Measurements from ENCODE around the gene IFITM2. TPM values are rescaled to one million over a fixed set of nuclear protein-coding genes. Genes with fewer than 3 reads are reported as not detected.
"Not testable (repeated sequence)": the region's sequence is repeated elsewhere in the genome, so short reads cannot be mapped to it uniquely, and the experiment has no call there.

The IFITM2 gene
- total RNA-seq (2014; rRNA removed; shearing (Covaris generic)), result 6.0 and 16.3 TPM in 2 replicates

GRCh38 chr11:307766-308708, at the start of gene IFITM2:
Gene IFITM2, plus strand, starts transcription at chr11:307816. Its CDS starts 377 bp downstream, at chr11:308193.
- DNase-seq (ENCODE audit: low read depth in 1 of 2, low spot score in 2 of 2), result peak; percentile 39 to 51
- not testable (repeated sequence) for H3K27me3 ChIP-seq (replicated peaks); H3K9me3 ChIP-seq (replicated peaks); H3K27ac ChIP-seq; H3K36me3 ChIP-seq
- Histone ChIP-seq H3K4me3 (peak within 1 kb of the TSS; percentile 40), H3K4me1 (replicated peaks) (peaks cover 13% of the 10 kb centered on the region)

- Histone ChIP-seq H3K4me3 (no peak overlapping the region), H3K4me1 (replicated peaks) (no peaks in the 10 kb centered on the region), H3K36me3 (no peaks in the 10 kb centered on the region), H3K27ac (no peak overlapping the region), H3K9me3 (replicated peaks) (no peaks in the 10 kb centered on the region), H3K27me3 (replicated peaks) (no peaks in the 10 kb centered on the region)
- no peak for DNase-seq (ENCODE audit: low read depth in 1 of 2, low spot score in 2 of 2)
These were observed 48.2 kb upstream of the IFITM2 start for GRCh38 chr11:259413-259812.

GRCh38 chr11:261624-262023, 46.0 kb upstream of the IFITM2 start:
- no peak for DNase-seq (ENCODE audit: low read depth in 1 of 2, low spot score in 2 of 2)
- Histone ChIP-seq H3K36me3 (no peaks in the 10 kb centered on the region), H3K27ac (no peak overlapping the region), H3K4me1 (replicated peaks) (no peaks in the 10 kb centered on the region), H3K27me3 (replicated peaks) (no peaks in the 10 kb centered on the region), H3K4me3 (no peak overlapping the region), H3K9me3 (replicated peaks) (no peaks in the 10 kb centered on the region)

DNA sequence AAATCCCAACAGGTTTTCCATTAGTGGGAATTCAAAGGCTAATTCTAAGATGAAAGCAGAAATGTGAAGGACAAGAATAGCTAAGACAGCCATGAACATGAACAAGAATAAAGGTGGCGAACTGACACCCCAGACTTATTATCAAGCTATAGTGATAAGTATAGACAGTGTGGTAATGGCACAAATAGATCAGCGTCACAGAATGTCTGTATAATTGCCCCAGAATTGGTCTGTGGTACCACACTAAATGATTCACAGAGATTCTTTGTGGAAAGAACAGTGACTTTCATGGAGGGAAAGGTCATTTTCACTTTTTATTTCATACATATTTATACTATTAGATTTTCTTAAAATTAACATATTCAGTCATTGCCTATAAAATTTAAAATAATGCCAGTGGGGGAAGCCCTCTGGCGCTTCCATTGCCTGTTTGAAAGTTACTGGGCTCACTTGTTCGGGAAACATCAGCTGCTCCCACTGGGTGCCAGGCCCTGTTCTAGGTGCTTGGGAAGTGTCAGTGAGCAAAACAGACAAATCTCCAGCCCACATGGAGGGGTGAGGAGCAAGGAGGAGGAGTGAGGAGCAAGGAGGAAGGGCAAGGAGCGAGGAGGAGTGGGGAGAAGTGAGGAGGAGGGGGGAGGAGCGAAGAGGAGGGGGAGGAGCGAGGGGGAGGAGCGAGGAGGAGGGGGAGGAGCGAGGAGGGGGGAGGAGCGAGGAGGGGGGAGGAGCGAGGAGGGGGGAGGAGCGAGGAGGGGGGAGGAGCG, 40.8 kb upstream of the IFITM2 start:
- no peaks in the 10 kb centered on the region for H3K27me3 ChIP-seq (replicated peaks)
- no peak overlapping the region for H3K4me3 ChIP-seq
- DNase-seq (ENCODE audit: low read depth in 1 of 2, low spot score in 2 of 2), result no peak

DNA sequence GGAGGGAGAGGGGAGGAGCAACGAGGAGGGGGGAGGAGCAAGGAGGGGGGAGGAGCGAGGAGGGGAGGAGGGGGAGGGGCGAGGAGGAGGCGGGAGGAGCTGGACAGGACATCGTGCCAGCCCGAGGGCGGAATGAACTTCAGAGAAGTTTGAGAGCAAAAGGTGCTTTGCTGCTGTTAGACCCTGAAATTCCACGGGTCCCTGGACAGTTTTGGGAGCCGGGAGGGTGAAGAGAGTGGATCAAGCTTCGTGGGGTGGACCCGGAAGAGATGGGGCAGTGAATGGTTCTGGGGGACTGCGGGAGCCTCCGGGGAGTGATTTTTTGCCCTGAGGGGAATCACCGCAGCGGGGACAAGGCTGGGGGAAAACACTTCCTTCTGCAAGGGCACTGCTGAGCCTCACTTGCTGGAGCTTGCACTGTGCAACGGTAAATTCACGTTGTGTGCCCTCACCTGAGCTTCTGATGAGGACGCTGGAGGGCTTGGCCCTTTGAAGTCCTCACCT, 40.1 kb upstream of the IFITM2 start:
- Histone ChIP-seq H3K9me3 (replicated peaks) (no peaks in the 10 kb centered on the region), H3K27ac (no peak overlapping the region), H3K27me3 (replicated peaks) (no peaks in the 10 kb centered on the region), H3K36me3 (no peaks in the 10 kb centered on the region), H3K4me3 (no peak overlapping the region), H3K4me1 (replicated peaks) (peaks cover 18% of the 10 kb centered on the region)
- DNase-seq (ENCODE audit: low read depth in 1 of 2, low spot score in 2 of 2), result no peak

More for the DNA sequence above, 40.8 kb upstream of the IFITM2 start:
- Histone ChIP-seq H3K9me3 (replicated peaks) (no peaks in the 10 kb centered on the region), H3K36me3 (no peaks in the 10 kb centered on the region), H3K27ac (no peak overlapping the region), H3K4me1 (replicated peaks) (peaks cover 18% of the 10 kb centered on the region)

DNA sequence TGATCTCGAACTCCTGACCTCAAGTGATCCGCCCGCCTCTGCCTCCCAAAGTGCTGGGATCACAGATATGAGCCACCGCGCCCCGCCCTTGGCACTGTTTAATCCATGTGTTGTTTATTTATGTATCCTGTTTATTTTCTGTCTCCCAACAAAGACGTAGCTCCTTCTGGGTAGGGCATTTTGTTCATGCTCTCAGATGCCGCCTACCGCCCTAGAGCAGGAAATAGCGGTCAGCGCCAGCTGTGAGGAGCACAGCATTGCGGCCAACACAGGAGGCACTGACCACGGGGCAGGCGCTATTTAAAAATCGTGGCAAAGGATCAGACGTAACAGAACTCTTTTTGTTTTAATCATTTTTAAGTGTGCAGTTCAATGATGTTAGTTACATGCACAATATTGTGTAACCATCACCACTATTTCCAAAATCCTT, 38.9 kb upstream of the IFITM2 start:
- not testable (repeated sequence) for H3K27ac ChIP-seq

DNA sequence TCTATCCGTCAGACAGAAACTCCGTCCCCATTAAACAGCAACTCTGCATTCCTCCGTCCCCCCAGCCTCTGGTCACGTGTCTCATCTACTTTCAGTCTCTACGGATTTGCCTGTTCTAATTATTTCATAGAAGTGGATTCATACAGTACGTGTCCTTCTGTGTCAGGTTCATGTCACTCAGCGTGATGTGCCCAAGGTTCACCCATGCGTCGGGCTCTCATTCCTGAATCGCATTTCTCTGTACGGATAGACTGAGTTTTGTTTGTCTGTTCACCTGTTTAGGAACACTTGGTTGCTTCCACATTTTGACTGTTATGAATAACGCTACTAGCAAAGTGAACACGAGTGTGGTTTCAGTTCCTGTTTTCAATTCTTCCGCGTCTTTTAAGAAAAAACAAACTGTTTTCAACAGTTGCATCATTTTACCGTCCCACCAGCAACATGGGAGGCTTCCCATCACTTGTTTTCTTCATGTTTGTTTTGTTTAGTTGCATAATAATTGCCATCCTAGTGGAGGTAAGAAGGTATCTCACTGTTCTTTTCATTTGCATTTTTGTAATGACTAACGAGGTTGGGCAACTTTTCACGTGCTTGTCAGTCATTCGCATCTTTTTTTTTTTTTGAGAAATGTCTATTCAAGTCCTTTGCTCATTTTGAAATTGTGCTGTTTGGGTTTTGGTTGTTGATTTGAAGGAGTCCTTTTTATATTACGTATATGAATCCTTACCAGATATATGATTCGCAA, 38.3 kb upstream of the IFITM2 start:
- Histone ChIP-seq H3K27me3 (replicated peaks) (0 out of 2 replicates have a peak, but pooled peaks cover 5% of the 10 kb centered on the region), H3K36me3 (no peaks in the 10 kb centered on the region), H3K4me3 (peak overlapping the region; percentile 17), H3K9me3 (replicated peaks) (no peaks in the 10 kb centered on the region), H3K27ac (peak overlapping the region; percentile 20; the same call in 1 of the 2 replicates), H3K4me1 (replicated peaks) (peaks cover 18% of the 10 kb centered on the region)
- no peak for DNase-seq (ENCODE audit: low read depth in 1 of 2, low spot score in 2 of 2)

More for the DNA sequence above, 38.9 kb upstream of the IFITM2 start:
- H3K36me3 ChIP-seq; H3K27me3 ChIP-seq (replicated peaks); H3K9me3 ChIP-seq (replicated peaks): not testable (repeated sequence)
- peak overlapping the region; percentile 17 for H3K4me3 ChIP-seq
- peak; percentile 83 to 84 for DNase-seq (ENCODE audit: low read depth in 1 of 2, low spot score in 2 of 2)
- peaks cover 18% of the 10 kb centered on the region for H3K4me1 ChIP-seq (replicated peaks)

- Histone ChIP-seq H3K27me3 (replicated peaks) (peaks cover 7% of the 10 kb centered on the region; the same call in 1 of the 2 replicates), H3K27ac (no peak overlapping the region), H3K36me3 (no peaks in the 10 kb centered on the region), H3K9me3 (replicated peaks) (no peaks in the 10 kb centered on the region), H3K4me1 (replicated peaks) (peaks cover 18% of the 10 kb centered on the region), H3K4me3 (no peak overlapping the region)
- DNase-seq (ENCODE audit: low read depth in 1 of 2, low spot score in 2 of 2), result peak in 1 of 2 experiments; percentile 39
These were observed 36.9 kb upstream of the IFITM2 start for GRCh38 chr11:270451-271318.

DNA sequence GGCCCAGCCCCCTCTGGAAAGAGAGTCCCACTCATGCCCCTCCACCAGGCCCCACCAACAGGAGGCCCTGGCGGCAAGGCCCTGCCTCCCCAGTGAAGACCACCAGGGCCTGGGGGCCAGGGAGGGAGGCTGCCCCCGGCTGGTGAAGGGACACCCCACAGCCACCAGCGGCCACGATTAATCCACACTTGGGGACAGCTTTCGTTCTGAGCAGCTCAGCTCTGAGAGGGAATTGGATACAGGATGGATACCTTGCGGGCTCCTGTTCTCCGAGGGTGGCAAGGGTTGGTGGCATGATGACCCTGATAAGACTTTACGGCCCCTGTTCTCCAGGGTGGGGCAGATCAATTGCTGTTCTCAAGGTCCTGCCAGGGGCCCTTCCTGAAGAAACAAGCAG, 36.3 kb upstream of the IFITM2 start:
- Histone ChIP-seq H3K9me3 (replicated peaks) (no peaks in the 10 kb centered on the region), H3K27ac (no peak overlapping the region), H3K27me3 (replicated peaks) (peaks cover 7% of the 10 kb centered on the region), H3K4me3 (no peak overlapping the region), H3K36me3 (no peaks in the 10 kb centered on the region), H3K4me1 (replicated peaks) (peaks cover 18% of the 10 kb centered on the region)
- peak in 1 of 2 experiments; percentile 35 for DNase-seq (ENCODE audit: low read depth in 1 of 2, low spot score in 2 of 2)

- peak in 1 of 2 experiments; percentile 37 for DNase-seq (ENCODE audit: low read depth in 1 of 2, low spot score in 2 of 2)
- H3K36me3 ChIP-seq, result no peaks in the 10 kb centered on the region
These were observed 35.3 kb upstream of the IFITM2 start for GRCh38 chr11:272195-272930.

DNA sequence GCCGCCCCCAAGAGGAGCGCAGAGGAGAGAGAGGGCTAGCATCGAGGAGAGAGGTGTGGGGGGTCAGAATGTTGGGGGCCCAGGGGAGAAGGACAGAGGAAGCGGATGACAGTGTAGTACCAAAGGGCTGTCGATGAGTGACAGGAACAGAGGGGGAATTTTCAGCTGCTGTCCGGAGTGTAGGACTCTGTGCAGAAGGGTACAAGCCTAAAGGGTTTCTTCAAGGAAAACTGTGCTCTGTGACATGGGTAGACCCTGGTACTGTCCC, 34.8 kb upstream of the IFITM2 start:
- H3K4me1 ChIP-seq (replicated peaks), result peaks cover 14% of the 10 kb centered on the region
- no peak overlapping the region for H3K4me3 ChIP-seq
- H3K27ac ChIP-seq, result no peak overlapping the region
- DNase-seq (ENCODE audit: low read depth in 1 of 2, low spot score in 2 of 2), result no peak
- peaks cover 12% of the 10 kb centered on the region for H3K27me3 ChIP-seq (replicated peaks)
- H3K9me3 ChIP-seq (replicated peaks), result no peaks in the 10 kb centered on the region
- H3K36me3 ChIP-seq, result no peaks in the 10 kb centered on the region

More at GRCh38 chr11:272195-272930, 35.3 kb upstream of the IFITM2 start:
- Histone ChIP-seq H3K27me3 (replicated peaks) (peaks cover 7% of the 10 kb centered on the region), H3K4me1 (replicated peaks) (peaks cover 18% of the 10 kb centered on the region), H3K9me3 (replicated peaks) (no peaks in the 10 kb centered on the region), H3K27ac (no peak overlapping the region), H3K4me3 (no peak overlapping the region)

DNA sequence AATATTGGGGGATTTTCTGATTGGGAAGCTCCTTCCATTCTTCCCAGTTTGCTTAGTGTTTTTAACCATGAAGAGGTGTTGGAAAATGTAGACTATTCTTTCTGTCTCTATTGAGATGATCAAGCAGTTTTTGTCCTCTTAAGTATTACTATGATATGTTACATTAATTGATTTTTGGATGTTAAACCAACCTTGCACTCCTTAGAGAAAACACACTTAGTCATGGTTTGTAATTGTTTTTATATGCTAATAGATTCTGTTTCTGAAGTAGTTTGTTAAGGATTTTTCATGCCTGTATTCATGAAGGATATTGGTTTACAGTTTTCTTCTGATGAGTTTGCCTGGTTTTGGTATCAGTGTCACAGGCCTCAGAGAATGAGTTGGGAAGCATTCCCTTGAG, 31.4 kb upstream of the IFITM2 start:
- no peak overlapping the region for H3K4me3 ChIP-seq
- no peak overlapping the region for H3K27ac ChIP-seq
- peaks cover 46% of the 10 kb centered on the region for H3K27me3 ChIP-seq (replicated peaks)
- H3K9me3 ChIP-seq (replicated peaks), result 0 out of 2 replicates have a peak, but pooled peaks cover 2% of the 10 kb centered on the region
- H3K4me1 ChIP-seq (replicated peaks), result peaks cover 9% of the 10 kb centered on the region
- no peak for DNase-seq (ENCODE audit: low read depth in 1 of 2, low spot score in 2 of 2)
- H3K36me3 ChIP-seq, result no peaks in the 10 kb centered on the region
